ENCODE data around the gene CD40. TPM values are rescaled to one million over a fixed set of nuclear protein-coding genes. Genes with fewer than 3 reads are reported as not detected.

CD40 gene
- total and polyA plus RNA-seq, 2 donors (not counting 1 experiment from before 2014, with no cell fraction given), result 1.5 to 2.3 TPM

DNA sequence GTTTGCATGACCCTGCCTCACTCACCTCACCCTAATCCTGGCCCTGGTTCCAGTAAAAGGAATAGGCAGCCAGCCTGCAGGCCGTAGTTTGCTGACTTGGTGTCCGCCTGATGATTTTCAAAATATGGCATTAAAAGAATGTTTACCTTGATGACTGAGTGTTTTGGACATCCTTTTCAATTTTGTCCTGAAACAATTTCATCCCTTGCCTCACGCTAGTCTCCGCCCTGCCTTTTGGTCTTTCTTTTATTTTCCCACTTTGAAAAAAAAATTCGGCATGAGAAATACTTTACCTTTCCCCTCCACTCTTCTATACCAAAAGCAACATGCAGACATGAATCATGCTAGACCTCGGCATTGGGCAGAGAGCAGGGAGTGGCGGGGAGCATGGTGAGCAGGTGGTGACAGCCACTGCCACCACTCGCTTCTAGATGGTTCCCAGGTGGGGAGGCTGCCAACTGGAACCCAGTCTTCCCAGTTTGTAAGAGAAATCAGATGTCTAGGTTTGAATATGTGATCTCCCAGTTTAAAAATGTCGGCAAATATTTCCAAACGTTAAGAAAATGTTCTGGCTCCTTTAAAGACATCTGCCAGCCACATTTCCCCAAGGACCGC lies 9.4 kb downstream of the CD40 start:
- no peak for TF ChIP-seq EZH2 (IDR thresholded peaks at IDR 0.05; ENCODE audit: low read length, missing control alignments)
- TF ChIP-seq, protein P1, sequence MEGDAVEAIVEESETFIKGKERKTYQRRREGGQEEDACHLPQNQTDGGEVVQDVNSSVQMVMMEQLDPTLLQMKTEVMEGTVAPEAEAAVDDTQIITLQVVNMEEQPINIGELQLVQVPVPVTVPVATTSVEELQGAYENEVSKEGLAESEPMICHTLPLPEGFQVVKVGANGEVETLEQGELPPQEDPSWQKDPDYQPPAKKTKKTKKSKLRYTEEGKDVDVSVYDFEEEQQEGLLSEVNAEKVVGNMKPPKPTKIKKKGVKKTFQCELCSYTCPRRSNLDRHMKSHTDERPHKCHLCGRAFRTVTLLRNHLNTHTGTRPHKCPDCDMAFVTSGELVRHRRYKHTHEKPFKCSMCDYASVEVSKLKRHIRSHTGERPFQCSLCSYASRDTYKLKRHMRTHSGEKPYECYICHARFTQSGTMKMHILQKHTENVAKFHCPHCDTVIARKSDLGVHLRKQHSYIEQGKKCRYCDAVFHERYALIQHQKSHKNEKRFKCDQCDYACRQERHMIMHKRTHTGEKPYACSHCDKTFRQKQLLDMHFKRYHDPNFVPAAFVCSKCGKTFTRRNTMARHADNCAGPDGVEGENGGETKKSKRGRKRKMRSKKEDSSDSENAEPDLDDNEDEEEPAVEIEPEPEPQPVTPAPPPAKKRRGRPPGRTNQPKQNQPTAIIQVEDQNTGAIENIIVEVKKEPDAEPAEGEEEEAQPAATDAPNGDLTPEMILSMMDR (conservative IDR thresholded peaks at IDR 0.05 in 1 of 2, IDR thresholded peaks at IDR 0.05 in 1 of 2; ENCODE audit: low read depth in 1 of 2, low read length in 2 of 2), result no peak
- Histone ChIP-seq H3K79me2 (ENCODE audit: control insufficient read depth, insufficient read depth, low read length) (no peaks in the 10 kb centered on the region), H3K27ac (ENCODE audit: insufficient read depth, low read length) (no peak overlapping the region), H3K9me3 (ENCODE audit: control insufficient read depth, insufficient read depth, low read depth, low read length) (no peaks in the 10 kb centered on the region), H3K4me1 (ENCODE audit: control insufficient read depth, extremely low read depth, insufficient read depth, low read length) (no peaks in the 10 kb centered on the region), H3K27me3 (ENCODE audit: control insufficient read depth, insufficient read depth, low read length) (no peaks in the 10 kb centered on the region), H4K20me1 (ENCODE audit: control insufficient read depth, extremely low read depth, insufficient read depth, low read length) (no peaks in the 10 kb centered on the region), H2AFZ (ENCODE audit: low read length) (no peak overlapping the region), H3K9ac (ENCODE audit: insufficient read depth, low read length) (no peak overlapping the region), H3K36me3 (ENCODE audit: control insufficient read depth, insufficient read depth, low read length) (no peaks in the 10 kb centered on the region), H3K4me3 (replicated peaks in 1 of 4; ENCODE audit: control extremely low read depth in 1 of 4, insufficient read depth in 1 of 4, low read depth in 3 of 4, low read length in 4 of 4) (no peak overlapping the region), H3K4me2 (ENCODE audit: extremely low read depth, insufficient read depth, low read length) (no peak overlapping the region)
- no peak for DNase-seq (ENCODE audit: low read depth in 2 of 2)

DNA sequence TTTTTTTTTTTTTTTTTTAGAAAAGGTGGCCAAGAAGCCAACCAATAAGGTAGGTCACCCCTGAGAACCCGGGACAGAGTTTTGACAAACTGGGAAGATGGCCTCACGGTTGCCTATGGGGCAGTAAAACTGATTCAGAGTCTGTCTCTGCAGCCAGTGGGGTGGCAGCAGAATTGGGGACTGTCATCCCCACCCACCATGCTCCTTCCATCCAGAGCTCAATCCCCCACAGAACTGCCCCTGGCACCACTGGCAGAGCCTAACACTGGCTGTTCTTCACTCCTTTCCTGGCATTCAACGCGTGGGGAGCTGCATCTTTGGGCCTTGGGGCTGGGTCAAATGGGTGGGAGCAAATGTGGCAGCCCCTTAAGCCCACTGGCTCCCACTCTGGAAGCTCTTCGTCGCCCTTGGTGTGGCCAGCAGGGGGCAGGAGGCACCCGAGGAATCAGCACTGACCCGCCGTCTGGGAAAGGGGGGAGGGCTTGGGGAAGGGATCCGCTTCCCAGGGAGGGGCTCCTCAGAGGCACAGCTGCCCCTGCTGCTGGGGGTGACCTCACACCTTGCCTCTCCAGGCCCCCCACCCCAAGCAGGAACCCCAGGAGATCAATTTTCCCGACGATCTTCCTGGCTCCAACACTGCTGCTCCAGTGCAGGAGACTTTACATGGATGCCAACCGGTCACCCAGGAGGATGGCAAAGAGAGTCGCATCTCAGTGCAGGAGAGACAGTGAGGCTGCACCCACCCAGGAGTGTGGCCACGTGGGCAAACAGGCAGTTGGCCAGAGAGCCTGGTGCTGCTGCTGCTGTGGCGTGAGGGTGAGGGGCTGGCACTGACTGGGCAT lies 10.4 kb downstream of the CD40 start:
- no peaks in the 10 kb centered on the region for H4K20me1 ChIP-seq (ENCODE audit: control insufficient read depth, extremely low read depth, insufficient read depth, low read length)
- peak in 1 of 2 donors; percentile 9 for DNase-seq (ENCODE audit: low read depth in 2 of 2)
- no peak overlapping the region for H2AFZ ChIP-seq (ENCODE audit: low read length)
- no peaks in the 10 kb centered on the region for H3K79me2 ChIP-seq (ENCODE audit: control insufficient read depth, insufficient read depth, low read length)
- H3K36me3 ChIP-seq (ENCODE audit: control insufficient read depth, insufficient read depth, low read length), result no peaks in the 10 kb centered on the region
- H3K27me3 ChIP-seq (ENCODE audit: control insufficient read depth, insufficient read depth, low read length), result no peaks in the 10 kb centered on the region
- H3K9ac ChIP-seq (ENCODE audit: insufficient read depth, low read length), result no peak overlapping the region
- H3K4me3 ChIP-seq (replicated peaks in 1 of 4; ENCODE audit: control extremely low read depth in 1 of 4, insufficient read depth in 1 of 4, low read depth in 3 of 4, low read length in 4 of 4), result no peak overlapping the region
- H3K4me1 ChIP-seq (ENCODE audit: control insufficient read depth, extremely low read depth, insufficient read depth, low read length), result no peaks in the 10 kb centered on the region
- no peak overlapping the region for H3K4me2 ChIP-seq (ENCODE audit: extremely low read depth, insufficient read depth, low read length)
- H3K9me3 ChIP-seq (ENCODE audit: control insufficient read depth, insufficient read depth, low read depth, low read length), result no peaks in the 10 kb centered on the region
- no peak overlapping the region for H3K27ac ChIP-seq (ENCODE audit: insufficient read depth, low read length)
- TF ChIP-seq, protein P1 (conservative IDR thresholded peaks at IDR 0.05 in 1 of 2, IDR thresholded peaks at IDR 0.05 in 1 of 2; ENCODE audit: low read depth in 1 of 2, low read length in 2 of 2), result peak; percentile 48 to 56
- no peak for TF ChIP-seq EZH2 (IDR thresholded peaks at IDR 0.05; ENCODE audit: low read length, missing control alignments)

DNA sequence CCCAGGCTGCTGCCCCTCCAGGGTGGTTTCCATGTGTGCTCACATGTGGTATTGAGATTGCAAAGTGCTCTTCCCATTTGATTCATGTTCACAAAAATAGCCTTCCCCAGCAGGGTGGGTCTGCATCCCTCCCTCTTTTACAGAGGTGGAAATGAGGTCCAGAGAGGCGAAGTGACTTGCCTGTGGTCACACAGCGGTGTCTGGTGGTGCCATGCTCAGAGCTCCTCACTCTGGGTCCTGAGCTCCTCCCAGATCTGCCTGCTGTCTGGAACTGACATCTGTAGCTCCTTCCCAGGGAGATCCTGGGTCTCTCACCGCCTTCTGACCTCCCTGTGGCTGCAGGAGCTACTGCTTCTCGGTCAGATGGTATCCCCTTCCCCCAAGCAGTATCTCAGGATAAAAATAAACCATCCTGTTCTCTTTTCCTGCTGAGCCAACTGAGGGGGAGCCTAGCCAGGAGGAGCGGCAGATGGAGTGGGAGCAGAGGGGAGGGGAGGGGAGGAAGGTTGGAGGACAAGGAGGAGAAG lies 11.9 kb downstream of the CD40 start:
- H3K36me3 ChIP-seq (ENCODE audit: control insufficient read depth, insufficient read depth, low read length), result no peaks in the 10 kb centered on the region
- no peak overlapping the region for H2AFZ ChIP-seq (ENCODE audit: low read length)
- no peak overlapping the region for H3K27ac ChIP-seq (ENCODE audit: insufficient read depth, low read length)
- no peak overlapping the region for H3K4me2 ChIP-seq (ENCODE audit: extremely low read depth, insufficient read depth, low read length)
- H3K4me3 ChIP-seq (replicated peaks in 1 of 4; ENCODE audit: control extremely low read depth in 1 of 4, insufficient read depth in 1 of 4, low read depth in 3 of 4, low read length in 4 of 4), result no peak overlapping the region
- no peak for TF ChIP-seq EZH2 (IDR thresholded peaks at IDR 0.05; ENCODE audit: low read length, missing control alignments)
- TF ChIP-seq, protein P1 (conservative IDR thresholded peaks at IDR 0.05 in 1 of 2, IDR thresholded peaks at IDR 0.05 in 1 of 2; ENCODE audit: low read depth in 1 of 2, low read length in 2 of 2), result no peak
- H3K79me2 ChIP-seq (ENCODE audit: control insufficient read depth, insufficient read depth, low read length), result no peaks in the 10 kb centered on the region
- H3K9ac ChIP-seq (ENCODE audit: insufficient read depth, low read length), result no peak overlapping the region
- no peaks in the 10 kb centered on the region for H3K9me3 ChIP-seq (ENCODE audit: control insufficient read depth, insufficient read depth, low read depth, low read length)
- H3K4me1 ChIP-seq (ENCODE audit: control insufficient read depth, extremely low read depth, insufficient read depth, low read length), result no peaks in the 10 kb centered on the region
- no peak for DNase-seq (ENCODE audit: low read depth in 2 of 2)
- H4K20me1 ChIP-seq (ENCODE audit: control insufficient read depth, extremely low read depth, insufficient read depth, low read length), result no peaks in the 10 kb centered on the region
- H3K27me3 ChIP-seq (ENCODE audit: control insufficient read depth, insufficient read depth, low read length), result no peaks in the 10 kb centered on the region
